Smooth muscle cell (in vitro differentiated cells): ENCODE measurements around the gene SLC25A26. TPM values are rescaled to one million over a fixed set of nuclear protein-coding genes. Genes with fewer than 3 reads are reported as not detected.

Source experiments
- DNase-seq: peaks from one replicate; lab custom pipeline; 2025; ENCODE audit not compliant: unreplicated experiment; lab: John Stamatoyannopoulos, UW
- H2AFZ ChIP-seq: fragments of 200-600 bp; sonication (generic); 2 replicates; pipeline ENCODE4 v1.6.0; 2016; ENCODE audit warnings: antibody characterized with exemption, low read depth, mild to moderate bottlenecking
- H3F3A ChIP-seq: fragments of 200-600 bp; sonication (generic); 2 replicates; pipeline ENCODE4 v1.6.0; 2017; ENCODE audit warnings: antibody characterized with exemption, low read depth
- H3K27ac ChIP-seq: fragments of 200-600 bp; sonication (generic); 2 replicates; pipeline ENCODE4 v1.5.1; 2016; ENCODE audit warnings: low read depth, mild to moderate bottlenecking
- H3K27me3 ChIP-seq: fragments of 200-600 bp; sonication (generic); 2 replicates; pipeline ENCODE4 v1.6.1; 2016; ENCODE audit warnings: low read depth, mild to moderate bottlenecking
- H3K36me3 ChIP-seq: fragments of 200-600 bp; sonication (generic); 2 replicates; pipeline ENCODE4 v1.5.1; 2016; ENCODE audit warnings: low read depth
- H3K4me1 ChIP-seq: fragments of 200-600 bp; sonication (generic); 2 replicates; pipeline ENCODE4 v1.5.1; 2016; ENCODE audit warnings: low read depth
- H3K4me2 ChIP-seq: fragments of 200-600 bp; sonication (generic); 2 replicates; pipeline ENCODE4 v1.6.0; 2016; ENCODE audit warnings: mild to moderate bottlenecking
- H3K4me3 ChIP-seq: fragments of 200-600 bp; sonication (generic); 2 replicates; pipeline ENCODE4 v1.5.1; 2016; ENCODE audit warnings: mild to moderate bottlenecking
- H3K79me2 ChIP-seq: fragments of 200-600 bp; sonication (generic); 2 replicates; pipeline ENCODE4 v1.6.0; 2016; ENCODE audit warnings: low read depth, mild to moderate bottlenecking
- H3K9ac ChIP-seq: fragments of 200-600 bp; sonication (generic); 2 replicates; pipeline ENCODE4 v1.6.0; 2016; ENCODE audit warnings: low read depth
- H3K9me3 ChIP-seq: fragments of 200-600 bp; sonication (generic); replicated peaks from 2 replicates; pipeline ENCODE4 v1.5.1; 2016; ENCODE audit warnings: low read depth
- H4K20me1 ChIP-seq: fragments of 200-600 bp; sonication (generic); 2 replicates; pipeline ENCODE4 v1.6.0; 2016; ENCODE audit warnings: low read depth
- WGBS: methylation state at CpG from one replicate; pipeline ENCODE4 v1.1.7; 2016; ENCODE audit warnings: low lambda C conversion rate; 5-methylcytosine and 5-hydroxymethylcytosine counted together
- polyA plus RNA-seq: library from polyadenylated mRNA; unstranded; fragments of >200 nt; fragmentation: Nextera tagmentation; extraction: Ambion mirVana; gene quantifications from 2 replicates; pipeline ENCODE4 v1.2.1, GENCODE V29; 2016
- total RNA-seq: library from RNA; depleted of rRNA; stranded (reverse); fragments of >200 nt; gene quantifications from 2 replicates; pipeline ENCODE4 v1.2.3, GENCODE V29; 2014
- TF ChIP-seq, protein P1 (sequence below): fragments of 200-600 bp; sonication (generic); IDR thresholded peaks from 2 replicates; pipeline ENCODE4 v1.5.1; 2017; ENCODE audit warnings: borderline replicate concordance, mild to moderate bottlenecking, antibody characterized with exemption; ENCODE audit not compliant: insufficient read depth, poor library complexity, severe bottlenecking

The SLC25A26 gene
- total and polyA plus RNA-seq, 2 experiments from 2014 or later, result 8.9 to 18.9 TPM

GRCh38 chr3:66399529-66400232, 178.9 kb downstream of the SLC25A26 start:
- Histone ChIP-seq H3K4me1 (peaks cover 35% of the 10 kb centered on the region), H3K27me3 (no peaks in the 10 kb centered on the region), H3K27ac (no peak overlapping the region), H3K9me3 (no peaks in the 10 kb centered on the region), H3K36me3 (no peaks in the 10 kb centered on the region), H3K9ac (no peak overlapping the region), H3K4me2 (no peak overlapping the region), H3F3A (no peaks in the 10 kb centered on the region), H3K79me2 (peaks cover 5% of the 10 kb centered on the region), H3K4me3 (no peak overlapping the region), H4K20me1 (no peaks in the 10 kb centered on the region), H2AFZ (no peak overlapping the region)
- 86% methylated on average over 10 of the region's 10 CpGs for WGBS
- TF ChIP-seq, protein P1, sequence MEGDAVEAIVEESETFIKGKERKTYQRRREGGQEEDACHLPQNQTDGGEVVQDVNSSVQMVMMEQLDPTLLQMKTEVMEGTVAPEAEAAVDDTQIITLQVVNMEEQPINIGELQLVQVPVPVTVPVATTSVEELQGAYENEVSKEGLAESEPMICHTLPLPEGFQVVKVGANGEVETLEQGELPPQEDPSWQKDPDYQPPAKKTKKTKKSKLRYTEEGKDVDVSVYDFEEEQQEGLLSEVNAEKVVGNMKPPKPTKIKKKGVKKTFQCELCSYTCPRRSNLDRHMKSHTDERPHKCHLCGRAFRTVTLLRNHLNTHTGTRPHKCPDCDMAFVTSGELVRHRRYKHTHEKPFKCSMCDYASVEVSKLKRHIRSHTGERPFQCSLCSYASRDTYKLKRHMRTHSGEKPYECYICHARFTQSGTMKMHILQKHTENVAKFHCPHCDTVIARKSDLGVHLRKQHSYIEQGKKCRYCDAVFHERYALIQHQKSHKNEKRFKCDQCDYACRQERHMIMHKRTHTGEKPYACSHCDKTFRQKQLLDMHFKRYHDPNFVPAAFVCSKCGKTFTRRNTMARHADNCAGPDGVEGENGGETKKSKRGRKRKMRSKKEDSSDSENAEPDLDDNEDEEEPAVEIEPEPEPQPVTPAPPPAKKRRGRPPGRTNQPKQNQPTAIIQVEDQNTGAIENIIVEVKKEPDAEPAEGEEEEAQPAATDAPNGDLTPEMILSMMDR, result no peak
- DNase-seq, result no peak

GRCh38 chr3:66400411-66401156, 179.8 kb downstream of the SLC25A26 start:
- no peak overlapping the region for H2AFZ ChIP-seq
- peaks cover 28% of the 10 kb centered on the region for H3K4me1 ChIP-seq
- H3K36me3 ChIP-seq, result no peaks in the 10 kb centered on the region
- H3K79me2 ChIP-seq, result peaks cover 5% of the 10 kb centered on the region
- no peak for DNase-seq
- H3K27me3 ChIP-seq, result no peaks in the 10 kb centered on the region
- no peaks in the 10 kb centered on the region for H3F3A ChIP-seq
- TF ChIP-seq, protein P1, result no peak
- 82% methylated on average over 15 of the region's 15 CpGs for WGBS
- no peaks in the 10 kb centered on the region for H3K9me3 ChIP-seq
- no peaks in the 10 kb centered on the region for H4K20me1 ChIP-seq
- H3K9ac ChIP-seq, result no peak overlapping the region
- H3K4me3 ChIP-seq, result no peak overlapping the region
- no peak overlapping the region for H3K4me2 ChIP-seq
- H3K27ac ChIP-seq, result no peak overlapping the region

GRCh38 chr3:66401157-66401550, 180.4 kb downstream of the SLC25A26 start:
- Histone ChIP-seq H4K20me1 (no peaks in the 10 kb centered on the region), H3F3A (no peaks in the 10 kb centered on the region), H3K27me3 (no peaks in the 10 kb centered on the region), H3K4me2 (no peak overlapping the region), H3K36me3 (no peaks in the 10 kb centered on the region), H3K4me1 (peaks cover 30% of the 10 kb centered on the region), H3K4me3 (no peak overlapping the region), H3K79me2 (peaks cover 5% of the 10 kb centered on the region), H3K9me3 (no peaks in the 10 kb centered on the region), H3K9ac (no peak overlapping the region), H2AFZ (no peak overlapping the region), H3K27ac (no peak overlapping the region)
- TF ChIP-seq, protein P1, result no peak
- DNase-seq, result no peak
- WGBS, result 72% methylated on average over 10 of the region's 10 CpGs
